HG03196 (cell line): ENCODE data around the gene FBXO42.

ENCODE experiments used
- ATAC-seq: cut with Tn5 transposase; IDR thresholded peaks from one replicate; pipeline ENCODE4 v1.9.1; 2021; ENCODE audit not compliant: unreplicated experiment

Gene FBXO42

DNA sequence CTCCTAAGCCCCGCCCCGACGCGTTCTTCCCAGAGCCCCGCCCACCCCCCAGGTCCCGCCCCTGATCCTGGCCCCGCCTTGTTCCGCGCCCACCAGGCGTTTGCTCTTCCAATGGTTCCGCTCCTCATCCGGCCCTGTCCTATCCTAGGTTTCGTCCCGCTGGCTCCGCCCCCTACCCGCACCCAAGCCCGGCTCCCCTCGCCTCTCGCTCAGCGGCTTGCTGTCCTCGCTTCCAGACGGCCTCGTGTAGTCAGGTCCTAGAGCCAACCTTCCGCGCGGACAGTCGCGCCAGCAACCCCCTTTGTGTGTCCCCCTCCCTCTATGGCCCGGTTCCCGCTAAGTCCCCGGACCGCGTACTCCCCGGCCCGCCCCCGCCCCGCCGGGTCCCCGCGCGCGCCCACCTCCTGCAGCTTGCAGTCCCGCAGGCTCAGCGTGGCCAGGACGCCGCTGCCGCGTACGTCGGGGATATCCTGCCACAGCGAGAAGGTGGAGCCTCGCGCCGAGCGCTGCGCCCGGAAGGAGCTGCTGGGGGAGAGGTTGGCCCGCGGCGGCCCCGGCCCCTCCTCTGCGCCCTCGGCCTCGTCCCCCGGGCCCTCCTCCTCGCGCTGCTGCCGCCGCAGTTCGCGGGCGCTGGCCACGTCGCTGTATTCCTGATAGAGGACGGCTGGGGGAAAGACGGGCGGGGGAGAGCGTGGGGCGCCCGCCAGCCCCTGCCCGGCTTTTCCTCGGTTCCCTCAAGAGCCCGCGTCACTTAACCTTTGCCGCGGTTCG, 145.5 kb downstream of the FBXO42 start:
- ATAC-seq = peak; percentile 61

DNA sequence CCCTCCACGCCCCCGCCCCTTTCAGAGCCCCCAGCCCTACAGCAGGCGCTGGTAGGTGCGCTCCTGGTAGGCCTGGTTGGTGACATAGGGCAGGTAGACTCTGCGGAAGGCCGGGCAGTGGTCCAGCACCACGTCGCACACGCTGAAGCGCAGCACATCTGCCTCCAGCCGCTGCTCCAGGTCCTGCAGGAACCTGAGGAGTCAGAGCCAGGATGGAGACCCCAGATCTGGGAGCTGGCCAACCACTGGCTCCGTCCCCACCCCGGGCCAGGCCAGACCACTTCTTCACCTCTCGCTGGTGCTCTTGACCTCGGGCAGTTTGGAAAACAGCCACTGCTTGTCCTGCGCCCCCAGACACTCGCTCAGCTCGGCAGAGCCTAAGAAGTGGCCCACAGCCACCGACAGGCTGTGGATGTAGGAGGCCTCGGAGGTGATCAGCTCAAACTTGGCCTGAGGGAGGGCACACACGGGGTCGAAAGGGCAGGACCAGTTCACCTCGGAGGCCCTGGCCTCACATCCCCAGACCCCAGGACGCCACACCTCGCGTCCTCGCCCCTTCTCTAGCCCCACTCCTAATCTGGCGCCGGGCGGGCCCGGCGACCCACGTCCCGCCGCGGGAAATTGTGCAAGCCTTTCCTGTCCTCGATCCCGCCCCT, 146.3 kb downstream of the FBXO42 start:
- peak; percentile 15 for ATAC-seq

DNA sequence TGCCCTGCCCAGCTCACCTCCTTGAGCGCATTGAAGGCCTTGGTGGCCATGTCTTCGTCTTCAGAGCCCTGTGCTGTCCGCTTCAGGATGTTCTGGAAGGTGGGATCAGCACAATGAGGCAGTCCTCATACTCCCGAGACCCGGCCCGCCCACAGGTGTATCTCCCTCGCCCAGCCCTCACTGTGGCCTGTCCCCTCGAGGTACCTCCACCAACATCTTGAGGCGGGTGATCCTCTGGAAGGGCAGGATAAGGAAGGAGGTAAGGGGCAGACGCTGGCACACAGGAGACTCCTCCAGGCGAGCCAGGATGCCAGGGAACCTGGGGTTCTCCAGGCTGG, 147.0 kb downstream of the FBXO42 start:
- ATAC-seq = no peak

DNA sequence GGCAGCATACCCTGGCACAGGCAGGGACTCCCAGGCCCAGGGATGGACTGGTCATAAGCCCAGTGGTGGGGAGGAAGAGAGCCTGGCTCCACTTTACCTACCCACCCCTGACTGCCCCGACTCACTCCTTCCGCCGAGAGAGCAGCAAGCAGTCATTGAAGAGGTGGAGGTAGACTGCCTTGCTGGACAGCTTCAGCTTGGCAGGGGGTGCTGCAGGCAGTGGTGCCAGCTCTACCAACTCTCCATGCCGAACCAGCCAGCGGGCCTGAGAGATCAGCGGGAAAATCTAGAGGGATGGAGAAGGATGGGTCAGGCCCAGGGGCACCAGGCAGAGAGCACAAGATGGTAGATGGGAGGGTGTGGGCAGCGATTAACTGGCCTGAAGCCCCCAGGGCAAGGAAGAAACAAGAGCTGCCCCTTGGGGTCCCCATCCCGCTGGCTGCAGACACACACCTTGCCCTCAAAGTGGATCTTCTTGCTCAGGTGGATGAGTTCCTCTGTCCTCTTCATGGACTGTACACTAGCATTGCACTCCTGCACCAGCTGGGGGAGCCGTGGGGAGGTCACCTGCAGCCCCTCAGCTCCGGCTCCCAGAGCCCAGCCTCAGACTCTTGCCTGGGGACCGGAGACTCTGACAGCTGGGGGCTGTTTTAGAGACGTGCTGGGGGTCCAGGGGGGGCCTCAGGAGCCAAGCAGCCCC, 147.5 kb downstream of the FBXO42 start:
- ATAC-seq = no peak

DNA sequence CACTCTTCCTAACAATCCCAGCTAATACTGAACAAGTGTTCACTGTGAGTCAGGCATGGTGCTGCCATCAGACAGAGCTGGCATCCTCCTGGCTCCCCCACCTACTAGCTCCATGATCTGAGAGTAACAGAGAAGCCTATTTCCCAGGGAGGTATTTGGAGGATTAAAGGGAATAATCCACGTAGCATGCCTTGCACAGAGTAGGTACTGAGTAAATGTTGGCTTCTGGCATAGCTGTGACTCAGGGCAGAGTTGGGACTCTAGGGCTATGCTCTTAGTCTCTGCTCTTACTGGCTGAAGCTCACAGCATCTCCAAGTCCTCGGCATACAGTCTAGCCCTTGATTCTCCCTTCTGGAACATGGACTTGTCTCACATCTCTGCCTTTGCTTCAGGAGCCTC, 148.1 kb downstream of the FBXO42 start:
- ATAC-seq = no peak

DNA sequence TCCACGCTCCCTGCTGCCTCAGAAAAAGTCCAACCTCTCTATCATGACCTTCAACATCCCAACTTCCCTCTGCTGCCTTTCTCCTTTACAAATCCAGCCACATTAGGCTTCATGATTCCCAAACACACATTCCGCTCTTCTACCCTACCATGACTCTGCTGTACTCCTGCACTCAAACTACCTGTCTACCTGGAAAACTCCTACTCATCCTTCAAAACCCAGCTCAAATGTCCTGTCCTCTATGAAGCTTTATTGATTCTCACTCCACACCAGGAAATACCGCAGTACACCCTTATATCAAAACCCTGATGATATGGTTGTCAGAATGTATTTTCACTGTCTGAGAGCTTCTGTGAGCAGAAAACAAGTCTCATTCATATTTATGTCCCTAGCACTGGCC, 148.7 kb downstream of the FBXO42 start:
- no peak for ATAC-seq

DNA sequence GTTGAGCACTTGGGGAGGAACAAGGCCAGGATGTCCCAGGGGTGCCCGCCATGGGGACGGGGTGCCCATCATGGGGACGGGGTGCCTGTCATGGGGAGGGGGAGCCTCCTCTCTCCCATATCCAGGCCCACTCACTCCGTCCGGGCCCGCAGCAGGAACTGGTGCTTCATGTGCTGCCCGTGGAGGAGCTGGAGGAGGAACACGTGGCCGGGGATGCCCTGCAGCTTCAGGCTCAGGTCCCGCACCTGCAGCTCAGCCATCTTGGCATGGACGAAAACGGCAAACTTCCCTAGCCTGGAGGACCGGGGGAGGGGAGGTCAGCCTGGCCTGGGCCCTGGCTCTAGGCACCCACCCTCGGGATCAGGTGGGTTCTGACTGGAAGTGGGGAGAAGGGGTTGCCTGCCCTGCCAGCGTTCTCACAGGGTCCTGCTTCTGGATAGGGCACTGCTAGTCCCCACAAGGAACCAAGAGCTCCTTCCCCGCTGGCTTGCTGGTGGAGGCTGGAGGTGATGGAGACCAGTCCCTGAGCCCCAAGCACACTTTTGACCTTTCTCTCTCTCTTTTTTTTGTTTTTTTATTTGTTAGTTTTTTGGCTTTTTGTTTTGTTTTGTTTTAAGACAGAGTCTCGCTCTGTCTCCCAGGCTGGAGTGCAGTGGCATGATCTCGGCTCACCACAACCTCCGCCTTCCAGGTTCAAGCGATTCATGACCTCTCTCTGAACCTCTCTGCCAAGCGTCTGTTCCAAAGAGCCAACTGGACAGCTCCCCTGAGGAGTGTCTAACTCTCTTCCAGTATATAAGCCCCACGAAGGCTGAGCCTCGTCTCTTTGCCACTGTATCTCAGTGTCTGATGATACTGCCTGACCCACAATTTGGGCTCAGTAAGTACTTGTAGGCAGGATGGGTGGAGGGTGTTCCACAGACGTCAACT, 149.7 kb downstream of the FBXO42 start:
- ATAC-seq = no peak

DNA sequence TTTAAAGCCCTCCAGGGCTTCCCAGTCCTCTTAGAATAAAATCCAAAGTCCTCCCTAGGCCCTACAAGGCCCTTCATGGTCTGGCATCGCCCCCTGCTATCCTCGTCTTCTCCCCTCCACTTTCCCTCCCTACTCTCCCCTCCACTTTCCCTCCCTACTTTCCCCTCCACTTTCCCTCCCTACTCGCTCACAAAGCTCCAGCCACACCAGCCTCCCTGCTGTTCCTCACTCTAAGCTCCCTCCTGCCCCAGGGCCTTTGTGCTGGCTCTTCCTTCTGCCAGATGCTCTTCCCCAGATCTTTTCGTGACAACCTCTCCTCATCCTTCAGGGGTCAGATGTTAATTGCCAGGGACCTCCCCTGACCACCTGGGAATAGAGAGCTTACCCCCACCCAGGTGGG, 152.6 kb downstream of the FBXO42 start:
- no peak for ATAC-seq

DNA sequence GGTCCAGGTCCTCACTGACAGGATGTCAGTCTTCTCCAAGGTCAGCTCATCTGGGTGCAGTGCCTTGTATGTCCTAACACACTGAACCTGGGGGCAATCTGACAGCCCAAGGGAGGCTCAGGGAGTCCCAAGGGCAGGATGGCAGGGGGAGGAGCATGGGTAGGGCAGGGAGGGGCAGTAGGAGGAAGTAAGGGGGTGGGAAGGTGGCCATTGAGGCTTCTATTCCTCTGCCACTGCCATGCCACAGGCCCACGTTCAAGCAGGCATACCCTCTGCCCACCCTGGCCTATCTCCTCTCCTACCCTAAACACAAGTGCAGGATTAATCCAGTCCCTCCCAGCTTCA, 153.2 kb downstream of the FBXO42 start:
- ATAC-seq = no peak

DNA sequence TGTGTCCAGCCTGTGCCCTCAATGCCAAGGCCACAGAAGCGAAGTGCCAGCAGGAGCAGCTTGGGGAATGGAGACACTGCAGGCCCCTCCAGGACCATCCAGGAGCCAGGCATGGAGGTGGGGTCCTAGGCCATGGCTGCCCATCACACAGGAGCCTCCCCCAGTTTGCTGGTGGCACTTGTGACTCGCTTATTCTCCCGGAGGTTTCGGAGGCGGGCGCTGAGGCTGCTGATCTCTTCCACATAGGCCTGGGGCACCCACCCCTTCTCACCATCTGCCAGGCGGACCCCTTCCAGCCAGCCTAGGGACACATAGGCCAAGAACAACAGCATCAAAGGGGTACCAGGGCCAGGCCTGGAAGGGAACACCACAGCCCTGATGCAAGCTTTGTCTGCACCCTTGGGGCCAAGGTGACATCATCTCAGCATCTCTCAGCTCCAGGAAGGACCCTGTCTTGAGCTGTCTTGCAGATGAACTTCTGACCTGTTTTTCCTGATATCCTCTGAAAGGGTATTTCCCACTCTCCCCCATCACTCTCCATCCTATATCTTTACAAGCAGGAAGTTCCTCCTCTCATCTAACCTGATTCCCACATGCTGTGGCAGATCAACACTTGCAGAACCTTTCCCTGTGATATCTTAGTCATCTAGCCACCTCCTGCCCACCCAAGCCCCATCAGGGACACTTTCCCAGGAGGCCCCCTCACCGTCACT, 153.7 kb downstream of the FBXO42 start:
- no peak for ATAC-seq

DNA sequence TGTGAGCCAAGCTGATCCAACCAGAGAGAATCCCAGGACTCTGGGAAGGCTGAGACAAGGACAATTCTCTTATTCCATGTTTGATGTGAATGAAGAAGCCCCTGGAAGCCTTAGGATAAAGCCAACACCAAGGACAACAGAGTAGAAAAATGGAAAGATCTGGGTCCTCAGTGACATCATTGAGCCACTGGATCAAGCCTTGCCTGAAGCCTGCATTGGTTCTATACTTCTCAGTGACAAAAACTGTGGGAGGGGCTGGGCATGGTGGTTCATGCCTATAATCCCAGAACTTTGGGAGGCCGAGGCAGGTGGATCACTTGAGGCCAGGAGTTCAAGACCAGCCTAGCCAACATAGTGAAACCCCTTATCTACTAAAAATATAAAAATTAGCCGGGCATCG, 155.4 kb downstream of the FBXO42 start:
- no peak for ATAC-seq
